HEK293T (cell line): ENCODE measurements around the gene IFNLR1.

Experiments
- CTCF ChIA-PET: fragments of 350-600 bp; formaldehyde crosslinking; extraction: SDS; loops from one replicate; lab custom pipeline; 2021; ENCODE audit warnings: antibody characterized with exemption, inconsistent platforms; lab: Yijun Ruan, JAX
- POLR2A ChIA-PET: fragments of 350-600 bp; formaldehyde crosslinking; extraction: SDS; loops from one replicate; lab custom pipeline; 2020; ENCODE audit warnings: antibody characterized with exemption, inconsistent platforms; lab: Yijun Ruan, JAX
- DNase-seq: peaks from one replicate; pipeline ENCODE4 v3.0.0; 2012; ENCODE audit warnings: mixed read lengths; ENCODE audit errors: extremely low spot score
- ARNT ChIP-seq: fragments of 450-650 bp; IDR thresholded peaks from 2 replicates; pipeline ENCODE4 v1.6.1; 2017; ENCODE audit warnings: mild to moderate bottlenecking
- BHLHE40 ChIP-seq: fragments of 450-650 bp; IDR thresholded peaks from 2 replicates; pipeline ENCODE4 v1.6.1; 2016; ENCODE audit warnings: mild to moderate bottlenecking, moderate library complexity, borderline replicate concordance
- CTBP1 ChIP-seq: fragments of 450-650 bp; IDR thresholded peaks from 2 replicates; pipeline ENCODE4 v1.6.1; 2016; ENCODE audit warnings: borderline replicate concordance
- ELF4 ChIP-seq: fragments of 450-650 bp; IDR thresholded peaks from 2 replicates; pipeline ENCODE4 v1.6.1; 2017; ENCODE audit warnings: antibody characterized with exemption
- FOXA1 ChIP-seq: fragments of 450-650 bp; IDR thresholded peaks from 2 replicates; pipeline ENCODE4 v1.6.1; 2016; ENCODE audit warnings: mild to moderate bottlenecking
- FOXK2 ChIP-seq: fragments of 450-650 bp; IDR thresholded peaks from 2 replicates; pipeline ENCODE4 v1.6.1; 2016; ENCODE audit warnings: mild to moderate bottlenecking
- FOXM1 ChIP-seq: fragments of 450-650 bp; IDR thresholded peaks from 2 replicates; pipeline ENCODE4 v1.6.1; 2017; ENCODE audit warnings: mild to moderate bottlenecking, borderline replicate concordance
- HDGF ChIP-seq: fragments of 450-650 bp; IDR thresholded peaks from 2 replicates; pipeline ENCODE4 v1.6.1; 2017; ENCODE audit warnings: antibody characterized with exemption, borderline replicate concordance
- L3MBTL2 ChIP-seq: fragments of 450-650 bp; conservative IDR thresholded peaks from 2 replicates; pipeline ENCODE4 v1.6.1; 2016; ENCODE audit warnings: mild to moderate bottlenecking
- LEF1 ChIP-seq: fragments of 450-650 bp; IDR thresholded peaks from 2 replicates; pipeline ENCODE4 v1.6.1; 2017; ENCODE audit warnings: mild to moderate bottlenecking, borderline replicate concordance
- NFRKB ChIP-seq: fragments of 450-650 bp; IDR thresholded peaks from 2 replicates; pipeline ENCODE4 v1.6.1; 2016; ENCODE audit warnings: mild to moderate bottlenecking, moderate library complexity
- PKNOX1 ChIP-seq: fragments of 450-650 bp; IDR thresholded peaks from 2 replicates; pipeline ENCODE4 v1.6.1; 2016
- SP1 ChIP-seq: fragments of 450-650 bp; IDR thresholded peaks from 2 replicates; pipeline ENCODE4 v1.6.1; 2017
- SUZ12 ChIP-seq: fragments of 450-650 bp; IDR thresholded peaks from 2 replicates; pipeline ENCODE4 v1.6.1; 2016; ENCODE audit warnings: mild to moderate bottlenecking
- TARDBP ChIP-seq: fragments of 450-650 bp; IDR thresholded peaks from 2 replicates; pipeline ENCODE4 v1.6.1; 2016
- ZNF384 ChIP-seq: fragments of 450-650 bp; IDR thresholded peaks from 2 replicates; pipeline ENCODE4 v1.6.1; 2016

Gene IFNLR1

GRCh38 chr1:24142546-24143534, 44.2 kb downstream of the IFNLR1 start, which contains the start of gene IL22RA1:
Gene IL22RA1, minus strand, starts transcription at chr1:24143140. Its CDS starts 58 bp downstream, at chr1:24143082.
- DNase-seq: no peak
- ChIA-PET CTCF (interaction anchor here (0.7 to 0.9 kb wide), 2 partner anchors 59 to 249 kb away, joined by 3 read pairs; no protein-coding TSS in a partner anchor), POLR2A (no interaction called here)
- TF ChIP-seq CTBP1 (no peak), BHLHE40 (no peak), ZNF384 (no peak), ARNT (no peak), SUZ12 (no peak), L3MBTL2 (no peak)

GRCh38 chr1:24141311-24141997, 45.6 kb downstream of the IFNLR1 start:
- DNase-seq: no peak
- ChIA-PET POLR2A (no interaction called here), CTCF (interaction anchor here (1.7 kb wide), 1 partner anchor 9 kb away, joined by 4 read pairs; no protein-coding TSS in a partner anchor)
- TF ChIP-seq TARDBP (no peak), BHLHE40 (no peak), FOXA1 (no peak), L3MBTL2 (no peak), PKNOX1 (no peak), ZNF384 (no peak), HDGF (no peak), NFRKB (no peak), LEF1 (no peak), SP1 (no peak), ARNT (no peak), FOXK2 (no peak), CTBP1 (no peak), ELF4 (no peak), FOXM1 (no peak), SUZ12 (no peak)

GRCh38 chr1:24140741-24141181, 46.3 kb downstream of the IFNLR1 start:
- POLR2A ChIA-PET: no interaction called here
- CTCF ChIA-PET: interaction anchor here (1.7 kb wide), 1 partner anchor 10 kb away, joined by 4 read pairs; no protein-coding TSS in a partner anchor
- DNase-seq: no peak
- TF ChIP-seq HDGF (no peak), TARDBP (no peak), FOXM1 (no peak), FOXA1 (no peak), LEF1 (no peak), ZNF384 (no peak), NFRKB (no peak), FOXK2 (no peak), L3MBTL2 (no peak), BHLHE40 (no peak), SP1 (no peak), SUZ12 (no peak), ARNT (no peak), PKNOX1 (no peak), CTBP1 (no peak), ELF4 (no peak)

- POLR2A ChIA-PET: no interaction called here
- no peak for DNase-seq
- CTCF ChIA-PET: no interaction called here
- TF ChIP-seq SUZ12 (no peak), FOXM1 (no peak), ZNF384 (no peak), PKNOX1 (no peak)
These were observed 47.2 kb downstream of the IFNLR1 start for GRCh38 chr1:24139841-24140425.

GRCh38 chr1:24139222-24139489, 47.9 kb downstream of the IFNLR1 start:
- DNase-seq: no peak
- TF ChIP-seq TARDBP (no peak), PKNOX1 (no peak), SP1 (no peak), BHLHE40 (no peak), FOXA1 (no peak), ARNT (no peak), L3MBTL2 (no peak), FOXK2 (no peak), LEF1 (no peak), SUZ12 (no peak), HDGF (no peak), CTBP1 (no peak)
- POLR2A ChIA-PET: no interaction called here
- CTCF ChIA-PET: interaction anchor here (0.7 kb wide), 1 partner anchor 11 kb away, joined by 3 read pairs; no protein-coding TSS in a partner anchor
